ENCODE results near the gene NKAIN1.

The NKAIN1 gene

DNA sequence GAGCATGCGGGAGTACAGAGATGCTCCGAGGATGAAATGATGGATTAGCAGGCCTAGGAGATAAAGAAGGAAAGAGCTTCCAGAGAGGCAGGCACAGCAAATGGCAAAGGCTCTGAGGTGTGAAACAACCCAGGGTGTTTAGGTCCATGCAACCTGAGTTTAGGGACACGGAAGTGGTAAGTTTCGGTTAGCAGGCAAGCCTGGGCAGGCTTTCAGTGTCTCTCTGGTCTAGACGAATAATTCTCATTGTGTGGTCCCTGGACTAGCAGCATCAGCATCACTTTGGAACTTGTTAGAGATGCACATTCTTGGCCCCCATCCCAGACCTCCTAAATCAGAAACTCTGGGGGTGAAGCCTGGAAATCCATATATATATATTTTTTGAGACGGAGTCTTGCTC, 18.6 kb downstream of the NKAIN1 start:
- Histone ChIP-seq H3K27ac (ENCODE audit: low read depth in 2 of 2, low read length in 2 of 2) (no peak overlapping the region), H3K36me3 (ENCODE audit: control insufficient read depth in 2 of 2, insufficient read depth in 2 of 2, low read length in 2 of 2) (no peaks in the 10 kb centered on the region), H3K9me3 (ENCODE audit: control insufficient read depth in 2 of 2, low read length in 2 of 2) (no peaks in the 10 kb centered on the region), H3K4me3 (ENCODE audit: low read length in 2 of 2) (no peak overlapping the region), H3K4me1 (ENCODE audit: control insufficient read depth in 2 of 2, insufficient read depth in 2 of 2, low read length in 2 of 2) (peaks cover 4 to 9% of the 10 kb centered on the region in 2 donors), H3K27me3 (ENCODE audit: control insufficient read depth in 2 of 2, insufficient read depth in 2 of 2, low read length in 2 of 2) (no peaks in the 10 kb centered on the region), H3K9ac (ENCODE audit: low read depth in 1 of 2, low read length in 2 of 2) (no peak overlapping the region)

GRCh38 chr1:31219489-31219888, 20.2 kb downstream of the NKAIN1 start:
- H3K9me3 ChIP-seq (ENCODE audit: control insufficient read depth in 2 of 2, low read length in 2 of 2), result no peaks in the 10 kb centered on the region
- no peaks in the 10 kb centered on the region for H3K27me3 ChIP-seq (ENCODE audit: control insufficient read depth in 2 of 2, insufficient read depth in 2 of 2, low read length in 2 of 2)
- no peak overlapping the region for H3K27ac ChIP-seq (ENCODE audit: low read depth in 2 of 2, low read length in 2 of 2)
- H3K4me3 ChIP-seq (ENCODE audit: low read length in 2 of 2), result no peak overlapping the region
- H3K4me1 ChIP-seq (ENCODE audit: control insufficient read depth in 2 of 2, insufficient read depth in 2 of 2, low read length in 2 of 2), result peaks cover 4 to 6% of the 10 kb centered on the region in 2 donors
- no peak overlapping the region for H3K9ac ChIP-seq (ENCODE audit: low read depth in 1 of 2, low read length in 2 of 2)
- H3K36me3 ChIP-seq (ENCODE audit: control insufficient read depth in 2 of 2, insufficient read depth in 2 of 2, low read length in 2 of 2), result no peaks in the 10 kb centered on the region

DNA sequence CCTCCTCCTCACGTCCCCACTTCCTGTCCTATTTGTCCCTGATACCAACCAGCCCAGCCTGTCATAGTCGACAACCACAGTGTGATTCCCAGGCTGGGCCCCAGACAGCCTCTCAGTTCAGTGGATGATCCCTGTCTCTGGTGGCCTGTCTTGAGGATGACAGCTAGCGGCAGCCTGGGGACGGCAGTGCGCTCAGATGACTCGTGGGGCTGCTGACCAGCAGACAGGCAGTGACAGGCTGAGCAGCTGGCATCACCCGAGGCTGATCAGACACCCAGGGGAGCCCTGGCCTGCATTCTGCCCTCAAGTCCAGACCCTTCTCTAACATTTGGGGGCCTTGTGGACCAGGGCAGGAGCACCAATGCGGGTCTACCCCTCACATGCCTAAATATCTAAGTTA, 21.0 kb downstream of the NKAIN1 start:
- no peak overlapping the region for H3K4me3 ChIP-seq (ENCODE audit: low read length in 2 of 2)
- H3K27me3 ChIP-seq (ENCODE audit: control insufficient read depth in 2 of 2, insufficient read depth in 2 of 2, low read length in 2 of 2), result no peaks in the 10 kb centered on the region
- H3K9ac ChIP-seq (ENCODE audit: low read depth in 1 of 2, low read length in 2 of 2), result no peak overlapping the region
- peaks cover under 1 to 2% of the 10 kb centered on the region in 2 donors for H3K4me1 ChIP-seq (ENCODE audit: control insufficient read depth in 2 of 2, insufficient read depth in 2 of 2, low read length in 2 of 2)
- H3K36me3 ChIP-seq (ENCODE audit: control insufficient read depth in 2 of 2, insufficient read depth in 2 of 2, low read length in 2 of 2), result no peaks in the 10 kb centered on the region
- no peak overlapping the region for H3K27ac ChIP-seq (ENCODE audit: low read depth in 2 of 2, low read length in 2 of 2)
- H3K9me3 ChIP-seq (ENCODE audit: control insufficient read depth in 2 of 2, low read length in 2 of 2), result no peaks in the 10 kb centered on the region

- Histone ChIP-seq H3K9ac (ENCODE audit: low read depth in 1 of 2, low read length in 2 of 2) (no peak overlapping the region), H3K36me3 (ENCODE audit: control insufficient read depth in 2 of 2, insufficient read depth in 2 of 2, low read length in 2 of 2) (no peaks in the 10 kb centered on the region), H3K4me1 (ENCODE audit: control insufficient read depth in 2 of 2, insufficient read depth in 2 of 2, low read length in 2 of 2) (no peaks in the 10 kb centered on the region), H3K4me3 (ENCODE audit: low read length in 2 of 2) (no peak overlapping the region), H3K9me3 (ENCODE audit: control insufficient read depth in 2 of 2, low read length in 2 of 2) (no peaks in the 10 kb centered on the region), H3K27me3 (ENCODE audit: control insufficient read depth in 2 of 2, insufficient read depth in 2 of 2, low read length in 2 of 2) (no peaks in the 10 kb centered on the region), H3K27ac (ENCODE audit: low read depth in 2 of 2, low read length in 2 of 2) (no peak overlapping the region)
Measured at GRCh38 chr1:31216016-31216415, 23.7 kb downstream of the NKAIN1 start.

- no peaks in the 10 kb centered on the region for H3K27me3 ChIP-seq (ENCODE audit: control insufficient read depth in 2 of 2, insufficient read depth in 2 of 2, low read length in 2 of 2)
- H3K4me1 ChIP-seq (ENCODE audit: control insufficient read depth in 2 of 2, insufficient read depth in 2 of 2, low read length in 2 of 2), result no peaks in the 10 kb centered on the region
- no peak overlapping the region for H3K4me3 ChIP-seq (ENCODE audit: low read length in 2 of 2)
- no peaks in the 10 kb centered on the region for H3K36me3 ChIP-seq (ENCODE audit: control insufficient read depth in 2 of 2, insufficient read depth in 2 of 2, low read length in 2 of 2)
- no peak overlapping the region for H3K27ac ChIP-seq (ENCODE audit: low read depth in 2 of 2, low read length in 2 of 2)
- no peak overlapping the region for H3K9ac ChIP-seq (ENCODE audit: low read depth in 1 of 2, low read length in 2 of 2)
- H3K9me3 ChIP-seq (ENCODE audit: control insufficient read depth in 2 of 2, low read length in 2 of 2), result no peaks in the 10 kb centered on the region
Measured at GRCh38 chr1:31215065-31215570, 24.6 kb downstream of the NKAIN1 start.

DNA sequence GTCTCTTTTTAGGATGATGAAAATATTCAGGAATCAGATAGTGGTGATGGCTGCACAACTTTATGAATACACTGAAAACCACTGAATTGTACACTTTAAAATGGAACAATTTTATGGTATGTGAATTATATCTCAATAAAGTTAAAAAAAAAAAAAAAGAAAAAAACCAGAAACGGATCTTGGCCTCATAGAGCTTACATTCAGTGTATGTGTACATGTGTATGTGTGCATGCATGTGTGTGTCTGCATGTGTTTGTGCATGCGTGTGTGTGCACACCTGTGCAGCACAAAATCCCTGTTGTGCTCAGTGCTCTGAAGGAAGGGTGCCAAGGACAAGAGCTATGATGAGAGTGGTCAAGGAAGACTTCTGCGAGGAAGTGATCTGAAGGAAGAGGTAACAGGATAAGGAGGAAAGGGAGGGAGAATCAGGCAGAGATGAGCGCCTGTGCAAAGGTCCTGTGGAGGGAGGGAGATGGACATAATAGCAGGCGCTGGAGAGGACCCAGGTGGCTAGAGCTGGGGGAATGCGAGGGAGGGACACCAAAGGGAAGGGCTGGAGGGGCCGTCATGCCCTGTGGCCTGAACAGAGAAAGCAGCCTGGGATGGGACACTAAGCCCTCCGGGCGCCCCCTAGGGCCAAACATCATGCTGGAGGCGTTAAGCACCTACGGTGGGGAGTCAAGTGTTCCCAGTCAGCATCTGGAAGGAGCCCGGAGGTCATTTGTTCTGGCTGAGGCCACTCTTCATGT, 25.2 kb downstream of the NKAIN1 start:
- Histone ChIP-seq H3K4me1 (ENCODE audit: control insufficient read depth in 2 of 2, insufficient read depth in 2 of 2, low read length in 2 of 2) (no peaks in the 10 kb centered on the region), H3K36me3 (ENCODE audit: control insufficient read depth in 2 of 2, insufficient read depth in 2 of 2, low read length in 2 of 2) (no peaks in the 10 kb centered on the region), H3K27ac (ENCODE audit: low read depth in 2 of 2, low read length in 2 of 2) (no peak overlapping the region), H3K4me3 (ENCODE audit: low read length in 2 of 2) (no peak overlapping the region), H3K9ac (ENCODE audit: low read depth in 1 of 2, low read length in 2 of 2) (no peak overlapping the region), H3K9me3 (ENCODE audit: control insufficient read depth in 2 of 2, low read length in 2 of 2) (no peaks in the 10 kb centered on the region), H3K27me3 (ENCODE audit: control insufficient read depth in 2 of 2, insufficient read depth in 2 of 2, low read length in 2 of 2) (no peaks in the 10 kb centered on the region)

DNA sequence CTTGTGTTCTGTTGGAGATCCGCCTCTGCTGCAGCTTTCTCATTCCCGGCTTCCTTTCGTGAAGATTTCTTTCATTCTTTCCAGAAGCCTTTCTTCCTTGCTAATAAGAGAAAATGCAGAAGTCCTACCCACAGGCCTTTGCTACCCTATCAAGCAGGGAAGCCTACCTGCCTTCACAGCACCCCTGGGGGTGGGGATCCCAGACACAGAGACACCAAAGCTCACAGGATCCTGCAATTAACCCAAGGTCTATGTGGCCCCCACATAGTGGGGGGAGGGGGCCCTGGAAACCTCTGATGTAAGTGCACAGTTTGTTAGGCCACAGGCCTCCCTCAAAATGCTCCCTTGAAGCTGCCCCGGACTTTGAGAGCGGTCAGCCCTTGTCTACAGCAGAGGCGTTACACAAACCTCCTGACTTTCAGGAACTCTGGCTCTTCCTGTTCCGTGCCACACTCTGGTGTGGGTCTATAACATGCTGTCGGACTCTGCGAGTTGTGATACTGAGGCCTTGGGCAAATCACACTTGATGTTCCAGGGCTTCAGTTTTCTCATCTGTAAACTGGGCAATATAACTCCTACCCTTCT, 31.2 kb downstream of the NKAIN1 start:
- Histone ChIP-seq H3K4me3 (ENCODE audit: low read length in 2 of 2) (no peak overlapping the region), H3K4me1 (ENCODE audit: control insufficient read depth in 2 of 2, insufficient read depth in 2 of 2, low read length in 2 of 2) (no peaks in the 10 kb centered on the region), H3K36me3 (ENCODE audit: control insufficient read depth in 2 of 2, insufficient read depth in 2 of 2, low read length in 2 of 2) (no peaks in the 10 kb centered on the region), H3K9me3 (ENCODE audit: control insufficient read depth in 2 of 2, low read length in 2 of 2) (no peaks in the 10 kb centered on the region), H3K27ac (ENCODE audit: low read depth in 2 of 2, low read length in 2 of 2) (no peak overlapping the region), H3K27me3 (ENCODE audit: control insufficient read depth in 2 of 2, insufficient read depth in 2 of 2, low read length in 2 of 2) (no peaks in the 10 kb centered on the region), H3K9ac (ENCODE audit: low read depth in 1 of 2, low read length in 2 of 2) (no peak overlapping the region)

GRCh38 chr1:31207569-31207968, 32.1 kb downstream of the NKAIN1 start:
- H3K4me1 ChIP-seq (ENCODE audit: control insufficient read depth in 2 of 2, insufficient read depth in 2 of 2, low read length in 2 of 2), result no peaks in the 10 kb centered on the region
- H3K4me3 ChIP-seq (ENCODE audit: low read length in 2 of 2), result no peak overlapping the region
- H3K9me3 ChIP-seq (ENCODE audit: control insufficient read depth in 2 of 2, low read length in 2 of 2), result no peaks in the 10 kb centered on the region
- H3K27me3 ChIP-seq (ENCODE audit: control insufficient read depth in 2 of 2, insufficient read depth in 2 of 2, low read length in 2 of 2), result no peaks in the 10 kb centered on the region
- no peak overlapping the region for H3K27ac ChIP-seq (ENCODE audit: low read depth in 2 of 2, low read length in 2 of 2)
- no peak overlapping the region for H3K9ac ChIP-seq (ENCODE audit: low read depth in 1 of 2, low read length in 2 of 2)
- no peaks in the 10 kb centered on the region for H3K36me3 ChIP-seq (ENCODE audit: control insufficient read depth in 2 of 2, insufficient read depth in 2 of 2, low read length in 2 of 2)

GRCh38 chr1:31207046-31207445, 32.6 kb downstream of the NKAIN1 start:
- no peaks in the 10 kb centered on the region for H3K4me1 ChIP-seq (ENCODE audit: control insufficient read depth in 2 of 2, insufficient read depth in 2 of 2, low read length in 2 of 2)
- no peaks in the 10 kb centered on the region for H3K9me3 ChIP-seq (ENCODE audit: control insufficient read depth in 2 of 2, low read length in 2 of 2)
- no peak overlapping the region for H3K27ac ChIP-seq (ENCODE audit: low read depth in 2 of 2, low read length in 2 of 2)
- no peaks in the 10 kb centered on the region for H3K27me3 ChIP-seq (ENCODE audit: control insufficient read depth in 2 of 2, insufficient read depth in 2 of 2, low read length in 2 of 2)
- H3K4me3 ChIP-seq (ENCODE audit: low read length in 2 of 2), result no peak overlapping the region
- no peaks in the 10 kb centered on the region for H3K36me3 ChIP-seq (ENCODE audit: control insufficient read depth in 2 of 2, insufficient read depth in 2 of 2, low read length in 2 of 2)
- H3K9ac ChIP-seq (ENCODE audit: low read depth in 1 of 2, low read length in 2 of 2), result no peak overlapping the region

- Histone ChIP-seq H3K4me3 (ENCODE audit: low read length in 2 of 2) (no peak overlapping the region), H3K9ac (ENCODE audit: low read depth in 1 of 2, low read length in 2 of 2) (no peak overlapping the region), H3K27ac (ENCODE audit: low read depth in 2 of 2, low read length in 2 of 2) (no peak overlapping the region), H3K27me3 (ENCODE audit: control insufficient read depth in 2 of 2, insufficient read depth in 2 of 2, low read length in 2 of 2) (no peaks in the 10 kb centered on the region), H3K9me3 (ENCODE audit: control insufficient read depth in 2 of 2, low read length in 2 of 2) (no peaks in the 10 kb centered on the region), H3K36me3 (ENCODE audit: control insufficient read depth in 2 of 2, insufficient read depth in 2 of 2, low read length in 2 of 2) (no peaks in the 10 kb centered on the region), H3K4me1 (ENCODE audit: control insufficient read depth in 2 of 2, insufficient read depth in 2 of 2, low read length in 2 of 2) (no peaks in the 10 kb centered on the region)
Measured at GRCh38 chr1:31203215-31203614, 36.5 kb downstream of the NKAIN1 start.

Data from mucosa of rectum (tissue), 2 donors.